Bone marrow (tissue), 2 donors: Measurements from ENCODE around the gene CDSN.

ENCODE experiments used
- DNase-seq, 2 donors: peaks; one replicate each; lab custom pipeline; 2025; lab: John Stamatoyannopoulos, UW

CDSN gene

GRCh38 chr6:31116661-31117385 is 3.4 kb downstream of the CDSN start:
- no peak for DNase-seq

GRCh38 chr6:31115941-31116560 is 4.2 kb downstream of the CDSN start:
- DNase-seq: no peak

GRCh38 chr6:31114970-31115849 is 5.0 kb downstream of the CDSN start:
- DNase-seq: peak in 1 of 2 donors; percentile 66

- no peak for DNase-seq
Observed at GRCh38 chr6:31114541-31114878, 5.7 kb downstream of the CDSN start, which contains the start of gene PSORS1C1. Gene PSORS1C1, plus strand, starts transcription at chr6:31114800. Its CDS starts 14,833 bp downstream, at chr6:31129633.

GRCh38 chr6:31113861-31114540 is 6.2 kb downstream of the CDSN start:
- DNase-seq: no peak

- no peak for DNase-seq
Observed at GRCh38 chr6:31112478-31112877, 7.8 kb downstream of the CDSN start, which contains the start of gene C6orf15. Gene C6orf15, minus strand, starts transcription at chr6:31112575. Its CDS starts 20 bp downstream, at chr6:31112555.

GRCh38 chr6:31111712-31112111 is 8.5 kb downstream of the CDSN start:
- no peak for DNase-seq

GRCh38 chr6:31110825-31111582 is 9.2 kb downstream of the CDSN start:
- no peak for DNase-seq

- DNase-seq: no peak
Observed at GRCh38 chr6:31107052-31107451, 13.2 kb downstream of the CDSN start.

- no peak for DNase-seq
Observed at GRCh38 chr6:31103136-31103535, 17.1 kb downstream of the CDSN start.

- DNase-seq: no peak
Observed at GRCh38 chr6:31098449-31098938, 21.8 kb downstream of the CDSN start.

GRCh38 chr6:31096656-31097055 is 23.6 kb downstream of the CDSN start:
- no peak for DNase-seq

GRCh38 chr6:31096215-31096614 is 24.0 kb downstream of the CDSN start:
- no peak for DNase-seq

- peak in 1 of 2 donors; percentile 90 for DNase-seq
Observed at GRCh38 chr6:31094389-31094881, 25.8 kb downstream of the CDSN start.

GRCh38 chr6:31092769-31093505 is 27.3 kb downstream of the CDSN start:
- DNase-seq: no peak

- no peak for DNase-seq
Observed at GRCh38 chr6:31092238-31092637, 28.0 kb downstream of the CDSN start.

GRCh38 chr6:31091680-31092079 is 28.6 kb downstream of the CDSN start:
- DNase-seq: no peak

GRCh38 chr6:31090973-31091364 is 29.3 kb downstream of the CDSN start:
- DNase-seq: no peak

GRCh38 chr6:31090275-31090972 is 29.8 kb downstream of the CDSN start:
- no peak for DNase-seq
